Lung (tissue), 16 donors: ENCODE measurements around the gene CRISP3. TPM values are rescaled to one million over a fixed set of nuclear protein-coding genes. Genes with fewer than 3 reads are reported as not detected.

Experiments used
- ATAC-seq: fragments of 200-7000 bp; cut with Tn5 transposase; one replicate; pipeline ENCODE4 v1.9.1; 2020; ENCODE audit warnings: moderate number of reproducible peaks; ENCODE audit not compliant: insufficient read depth, low FRiP score
- DNase-seq, 3 donors: peaks; one replicate each; pipeline ENCODE4 v3.0.0-alpha.2; 2013 to 2017
- H3K27ac ChIP-seq, 2 donors: one replicate each; pipeline ENCODE4 v1.5.1; 2013; ENCODE audit warnings: mild to moderate bottlenecking in 2 of 2, moderate library complexity in 2 of 2, control low read depth in 1 of 2, inconsistent platforms in 1 of 2, low read depth in 1 of 2, low read length in 1 of 2
- H3K27me3 ChIP-seq, 3 donors: one replicate each; pipeline ENCODE4 v1.5.1; 2013; ENCODE audit warnings: low read length in 2 of 3; ENCODE audit not compliant: control insufficient read depth in 3 of 3, insufficient read depth in 3 of 3
- H3K36me3 ChIP-seq, 4 donors: one replicate each; pipeline ENCODE4 v1.5.1; 2013; ENCODE audit warnings: low read length in 4 of 4, mild to moderate bottlenecking in 1 of 4, moderate library complexity in 1 of 4; ENCODE audit not compliant: control insufficient read depth in 4 of 4, insufficient read depth in 4 of 4
- H3K4me1 ChIP-seq, 5 donors: one replicate each; pipeline ENCODE4 v1.5.1; 2013; ENCODE audit warnings: low read length in 5 of 5, mild to moderate bottlenecking in 2 of 5, moderate library complexity in 1 of 5; ENCODE audit not compliant: control insufficient read depth in 5 of 5, insufficient read depth in 5 of 5
- H3K4me3 ChIP-seq: one replicate; pipeline ENCODE4 v1.5.1; 2013; ENCODE audit warnings: mild to moderate bottlenecking, control low read depth, moderate library complexity
- H3K9ac ChIP-seq, 2 donors: one replicate each; pipeline ENCODE4 v1.5.1; 2013; ENCODE audit warnings: low read length in 2 of 2, control low read depth in 1 of 2; ENCODE audit not compliant: insufficient read depth in 1 of 2
- H3K9me3 ChIP-seq, 4 donors: one replicate each; pipeline ENCODE4 v1.5.1; 2013; ENCODE audit warnings: low read length in 3 of 4, mild to moderate bottlenecking in 1 of 4, moderate library complexity in 1 of 4; ENCODE audit not compliant: control insufficient read depth in 4 of 4, insufficient read depth in 3 of 4
- WGBS, 2 donors: extraction: QIAGEN DNeasy Blood & Tissue Kit; methylation state at CpG; one replicate each; pipeline ENCODE4 v1.1.7; 2013; 5-methylcytosine and 5-hydroxymethylcytosine counted together
- long read RNA-seq, 5 donors: transcript quantifications; one replicate each; lab custom pipeline, GENCODE V29; 2026
- polyA plus RNA-seq, 2 donors: library from polyadenylated mRNA; stranded (reverse); fragments of 200-250 nt; gene quantifications; one replicate each; pipeline ENCODE4 v1.2.1, GENCODE V29; 2013
- total RNA-seq, 2 donors: library from RNA; depleted of rRNA in 1 of 2; stranded (reverse); fragments of >200 nt in 1 of 2; gene quantifications; one replicate each; pipeline ENCODE4 v1.2.1, GENCODE V29; 2014 to 2021
- TF ChIP-seq, protein P1 (sequence below): IDR thresholded peaks from 2 replicates; pipeline ENCODE4 v1.5.1; 2012; ENCODE audit warnings: mild to moderate bottlenecking; ENCODE audit errors: control extremely low read depth, extremely low read depth
- donor health status: control.
- donor health status: control.
- donor health status: Bipolar disorder and iron deficiency.
- donor health status: healthy.
- donor health status: DM: yes; HTN: yes; CAD: no.

CRISP3 gene
- total RNA-seq (1 to 10 TPM in 1 of 2 donors, under 1 TPM in 1; 0.80 to 1.1 TPM), polyA plus RNA-seq (1 to 10 TPM in 1 of 2 donors, under 1 TPM in 1; 0.59 to 1.0 TPM)
- long read RNA-seq, donor 1 = 0 reads
- long read RNA-seq, donor 2 = 0 reads
- long read RNA-seq, donor 3 = 0 reads
- long read RNA-seq, donor 4 = 0 reads
- long read RNA-seq, donor 5 = 0 reads

DNA sequence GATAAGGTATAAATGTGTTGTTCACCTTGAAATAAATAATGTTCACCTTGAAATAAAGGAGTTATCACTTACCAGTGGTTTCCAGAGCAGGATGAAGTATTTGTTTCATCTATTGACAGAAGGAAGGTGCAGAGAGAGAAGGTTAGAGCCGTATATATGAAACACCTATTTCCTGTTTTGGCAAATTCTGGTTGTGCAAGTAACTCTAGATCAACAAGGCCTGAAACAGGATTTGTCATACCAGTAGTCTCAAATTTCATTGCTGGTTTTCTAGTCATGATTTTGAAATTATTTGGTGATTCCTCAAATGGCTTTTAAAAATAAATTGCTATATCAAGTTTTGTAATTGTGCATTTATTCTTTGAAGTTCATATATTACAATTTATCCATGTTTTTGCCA is at the start of gene CRISP3:
TSS of gene CRISP3 (minus strand) at position 130 of the 400 bp plus-strand sequence. CDS start at position 109, 21 bp downstream.
- H3K9ac ChIP-seq = no peak within 1 kb of the TSS
- no peak within 1 kb of the TSS for H3K4me3 ChIP-seq
- H3K27ac ChIP-seq = no peak within 1 kb of the TSS
- no peaks in the 10 kb centered on the region for H3K4me1 ChIP-seq
- H3K36me3 ChIP-seq = no peaks in the 10 kb centered on the region
- 6 to 28% methylated on average over 1 of the region's 1 CpG for WGBS, 2 donors
- no peaks in the 10 kb centered on the region for H3K9me3 ChIP-seq
- ATAC-seq (no peak), DNase-seq (no peak)
- no peaks in the 10 kb centered on the region for H3K27me3 ChIP-seq
- TF ChIP-seq, protein P1, sequence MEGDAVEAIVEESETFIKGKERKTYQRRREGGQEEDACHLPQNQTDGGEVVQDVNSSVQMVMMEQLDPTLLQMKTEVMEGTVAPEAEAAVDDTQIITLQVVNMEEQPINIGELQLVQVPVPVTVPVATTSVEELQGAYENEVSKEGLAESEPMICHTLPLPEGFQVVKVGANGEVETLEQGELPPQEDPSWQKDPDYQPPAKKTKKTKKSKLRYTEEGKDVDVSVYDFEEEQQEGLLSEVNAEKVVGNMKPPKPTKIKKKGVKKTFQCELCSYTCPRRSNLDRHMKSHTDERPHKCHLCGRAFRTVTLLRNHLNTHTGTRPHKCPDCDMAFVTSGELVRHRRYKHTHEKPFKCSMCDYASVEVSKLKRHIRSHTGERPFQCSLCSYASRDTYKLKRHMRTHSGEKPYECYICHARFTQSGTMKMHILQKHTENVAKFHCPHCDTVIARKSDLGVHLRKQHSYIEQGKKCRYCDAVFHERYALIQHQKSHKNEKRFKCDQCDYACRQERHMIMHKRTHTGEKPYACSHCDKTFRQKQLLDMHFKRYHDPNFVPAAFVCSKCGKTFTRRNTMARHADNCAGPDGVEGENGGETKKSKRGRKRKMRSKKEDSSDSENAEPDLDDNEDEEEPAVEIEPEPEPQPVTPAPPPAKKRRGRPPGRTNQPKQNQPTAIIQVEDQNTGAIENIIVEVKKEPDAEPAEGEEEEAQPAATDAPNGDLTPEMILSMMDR = no peak

DNA sequence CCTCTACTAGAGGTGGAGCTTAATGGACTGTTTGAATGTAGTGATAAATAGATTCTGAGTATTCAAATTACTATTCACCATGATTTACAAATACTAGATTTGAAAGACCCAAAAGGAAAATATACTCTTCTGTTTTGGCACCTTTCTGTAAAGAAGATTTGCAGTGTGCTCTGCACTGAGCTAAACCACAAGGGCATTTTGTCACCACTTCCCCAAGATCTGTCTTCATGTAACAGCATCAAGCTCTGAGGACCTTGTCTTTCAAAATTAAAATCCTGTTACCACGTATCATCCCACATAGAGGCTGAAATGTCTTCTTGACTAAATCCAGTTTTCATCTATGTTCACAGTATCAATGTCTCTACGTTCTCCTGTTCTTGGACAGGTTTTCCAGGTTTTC is 46.2 kb upstream of the CRISP3 start:
- H3K36me3 ChIP-seq = no peaks in the 10 kb centered on the region
- ATAC-seq = no peak
- no peak overlapping the region for H3K27ac ChIP-seq
- no peak overlapping the region for H3K9ac ChIP-seq
- 50 to 52% methylated on average over 2 of the region's 2 CpGs for WGBS, 2 donors
- no peaks in the 10 kb centered on the region for H3K27me3 ChIP-seq
- H3K9me3 ChIP-seq = no peaks in the 10 kb centered on the region
- no peak overlapping the region for H3K4me3 ChIP-seq
- H3K4me1 ChIP-seq = no peaks in the 10 kb centered on the region
- no peak for DNase-seq
- TF ChIP-seq, protein P1 = no peak

DNA sequence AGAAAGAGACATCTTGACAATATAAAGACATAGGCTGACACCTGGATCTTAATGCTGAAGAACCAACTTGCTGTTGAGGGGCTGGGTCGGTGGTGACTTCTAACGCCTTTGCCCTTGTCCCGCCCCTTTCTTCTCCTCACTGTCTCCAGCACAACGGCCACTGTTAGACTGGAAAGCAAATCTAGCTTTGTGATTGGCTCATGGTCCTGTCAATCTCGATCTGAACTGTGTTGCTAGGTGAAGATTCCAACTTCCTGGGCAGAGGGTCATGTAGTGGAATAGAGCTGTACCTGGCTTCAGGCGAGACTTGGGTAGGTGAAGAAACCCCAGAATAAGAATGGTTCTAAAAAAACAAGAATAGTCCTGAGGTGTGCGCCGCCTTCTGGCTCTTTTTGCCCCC is 43.0 kb upstream of the CRISP3 start, which contains the start of gene PGK2:
TSS of gene PGK2 (minus strand) at position 110 of the 400 bp plus-strand sequence. CDS start at position 12, 98 bp downstream.
- WGBS, 2 donors = 84 to 91% methylated on average over 8 of the region's 8 CpGs
- H3K27me3 ChIP-seq = no peaks in the 10 kb centered on the region
- no peak within 1 kb of the TSS for H3K9ac ChIP-seq
- H3K4me1 ChIP-seq = no peaks in the 10 kb centered on the region
- ATAC-seq (no peak), DNase-seq (no peak)
- no peak within 1 kb of the TSS for H3K4me3 ChIP-seq
- no peaks in the 10 kb centered on the region for H3K9me3 ChIP-seq
- TF ChIP-seq, protein P1 = no peak
- H3K36me3 ChIP-seq = no peaks in the 10 kb centered on the region
- no peak within 1 kb of the TSS for H3K27ac ChIP-seq

DNA sequence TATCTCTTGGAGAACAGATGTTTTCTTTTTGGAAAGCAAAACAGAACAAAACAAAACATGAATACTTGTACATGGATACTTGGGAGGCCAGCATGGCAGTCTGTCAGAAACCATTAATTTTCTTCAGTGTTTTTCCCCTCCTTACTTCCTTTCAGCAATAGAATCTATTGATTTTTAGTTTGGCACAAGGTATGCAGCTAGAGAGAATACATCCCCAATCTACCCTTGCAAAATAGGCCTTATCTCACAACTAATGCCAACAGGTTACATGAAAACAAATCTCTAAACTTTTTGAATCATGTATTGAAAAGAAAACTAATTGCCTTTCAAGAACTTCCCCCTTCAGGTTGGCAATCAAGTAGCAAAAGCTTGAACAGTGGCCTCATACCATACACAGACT is 40.1 kb upstream of the CRISP3 start:
- Histone ChIP-seq H3K27me3 (no peaks in the 10 kb centered on the region), H3K9me3 (no peaks in the 10 kb centered on the region), H3K4me1 (no peaks in the 10 kb centered on the region), H3K9ac (no peak overlapping the region), H3K4me3 (no peak overlapping the region), H3K36me3 (no peaks in the 10 kb centered on the region), H3K27ac (no peak overlapping the region)
- no peak for ATAC-seq
- DNase-seq = no peak
- TF ChIP-seq, protein P1 = no peak
